Glomerular endothelial cell (primary cell): Measurements from ENCODE around the gene HERPUD1. TPM values are rescaled to one million over a fixed set of nuclear protein-coding genes. Genes with fewer than 3 reads are reported as not detected.
"Not testable (repeated sequence)": the region's sequence is repeated elsewhere in the genome, so short reads cannot be mapped to it uniquely, and the experiment has no call there.

ENCODE experiments used
- DNase-seq: peaks from one replicate; pipeline ENCODE4 v3.0.0-alpha.2; 2011; ENCODE audit warnings: low read depth, low spot score; ENCODE audit errors: extremely low read depth
- total RNA-seq: library from RNA; depleted of rRNA; stranded (reverse); fragments of >200 nt; gene quantifications from 2 replicates; pipeline ENCODE4 v1.2.3, GENCODE V29; 2015

The HERPUD1 gene
- total RNA-seq, 1 donor from 2014 or later, result 83.3 TPM

DNA sequence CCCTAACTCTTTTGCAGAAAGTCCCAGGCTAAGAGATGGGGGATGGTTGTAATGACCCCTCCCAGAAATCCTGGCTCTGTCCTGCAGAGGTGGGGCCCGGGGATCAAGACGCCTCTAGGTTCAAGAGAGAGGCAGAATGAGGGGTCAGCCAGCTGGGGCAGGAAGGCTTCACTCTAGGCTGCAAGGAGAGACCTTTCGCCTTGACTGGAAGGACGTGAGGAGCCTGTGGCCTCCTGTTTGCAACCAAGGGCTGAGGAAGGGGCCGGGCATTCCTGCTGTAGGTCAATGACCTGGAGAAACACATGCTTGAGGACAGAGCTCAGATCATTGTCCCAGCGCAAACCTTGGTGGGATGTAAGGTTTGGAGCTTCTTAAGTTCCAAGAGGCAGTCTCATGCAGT, 21.1 kb downstream of the HERPUD1 start:
- no peak for DNase-seq

DNA sequence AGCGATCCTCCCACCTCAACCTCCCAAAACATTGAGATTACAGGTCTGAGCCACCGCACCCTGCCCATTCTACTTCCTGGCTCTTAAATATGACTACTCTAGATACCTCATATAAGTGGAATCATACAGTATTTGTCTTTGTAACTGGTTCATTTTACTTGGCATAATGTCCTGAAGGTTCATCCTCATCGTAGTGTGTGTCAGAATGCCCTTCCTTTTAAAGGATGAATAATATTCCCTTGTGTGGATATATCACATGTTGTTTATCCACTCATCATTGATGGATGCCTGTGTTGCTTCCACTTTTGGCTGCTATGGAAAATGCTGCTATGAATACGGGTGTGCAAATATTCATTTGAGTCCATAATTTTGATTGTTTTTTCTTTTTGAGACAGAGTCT, 24.1 kb downstream of the HERPUD1 start:
- DNase-seq, result no peak

DNA sequence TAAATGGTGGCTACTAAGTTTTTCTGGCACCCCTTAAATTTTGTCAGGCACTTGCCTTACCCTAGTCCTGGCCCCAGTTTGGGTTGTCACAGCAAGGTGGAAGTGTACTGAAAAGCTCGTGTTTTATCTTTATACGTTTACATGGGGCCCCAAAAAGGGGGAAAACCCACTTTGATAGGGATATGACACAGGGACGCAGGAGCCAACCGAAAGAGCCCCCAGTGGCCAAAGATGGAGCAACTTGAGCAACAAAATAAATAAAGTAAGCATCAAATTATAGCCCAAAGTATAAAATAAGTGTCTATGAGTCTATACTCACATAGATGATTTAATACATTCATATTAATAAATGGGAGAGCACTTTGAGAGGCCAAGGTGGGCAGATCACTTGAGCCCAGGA, 24.8 kb downstream of the HERPUD1 start:
- DNase-seq, result no peak

DNA sequence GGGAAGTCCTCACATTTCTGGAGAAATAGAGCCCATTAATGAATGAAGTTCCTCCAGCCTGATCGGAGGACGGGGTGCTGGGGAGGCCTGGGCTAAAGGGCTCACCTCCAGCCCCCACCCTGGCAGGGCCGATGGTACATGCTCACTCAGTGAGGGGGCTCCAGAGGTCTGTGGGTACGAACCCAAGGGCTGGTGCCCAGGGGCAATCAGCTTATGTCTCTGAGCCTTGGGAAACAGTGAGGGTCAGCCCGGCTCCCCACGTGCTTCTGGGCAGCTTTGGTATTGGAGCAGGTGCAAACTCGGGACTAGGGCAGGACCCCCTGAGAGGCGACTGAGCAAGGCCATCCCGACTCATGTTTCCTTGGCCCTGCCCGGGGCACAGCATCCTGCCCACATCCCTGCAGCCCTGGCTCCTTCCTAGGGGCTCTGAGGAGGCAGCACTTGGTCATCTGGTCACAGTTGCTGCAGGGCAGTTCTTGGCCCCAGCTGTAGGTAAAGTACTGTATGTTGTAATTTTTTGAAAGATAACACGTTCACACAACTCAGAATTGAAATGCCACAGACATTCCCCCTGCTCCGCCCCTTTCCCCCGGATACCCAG, 28.8 kb downstream of the HERPUD1 start:
- no peak for DNase-seq

DNA sequence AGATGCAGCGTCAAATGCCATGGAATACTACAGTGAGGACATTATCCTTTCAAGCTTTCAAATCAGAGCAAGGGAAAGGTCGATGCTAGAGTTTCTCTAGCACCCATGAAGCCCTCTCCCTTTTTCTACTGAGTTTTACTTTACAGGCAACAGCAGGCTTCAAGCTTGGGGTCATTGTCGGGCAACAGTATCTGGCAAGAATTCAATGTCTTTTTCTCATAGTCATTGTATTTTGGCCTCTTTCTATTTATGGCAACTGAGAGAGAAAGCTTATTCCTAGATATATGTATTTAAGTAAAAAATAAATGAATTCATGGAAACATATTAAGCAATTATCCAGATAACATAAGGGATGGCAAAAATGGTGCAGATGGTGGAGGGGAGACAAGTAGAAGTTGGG, 29.4 kb downstream of the HERPUD1 start:
- DNase-seq, result no peak

DNA sequence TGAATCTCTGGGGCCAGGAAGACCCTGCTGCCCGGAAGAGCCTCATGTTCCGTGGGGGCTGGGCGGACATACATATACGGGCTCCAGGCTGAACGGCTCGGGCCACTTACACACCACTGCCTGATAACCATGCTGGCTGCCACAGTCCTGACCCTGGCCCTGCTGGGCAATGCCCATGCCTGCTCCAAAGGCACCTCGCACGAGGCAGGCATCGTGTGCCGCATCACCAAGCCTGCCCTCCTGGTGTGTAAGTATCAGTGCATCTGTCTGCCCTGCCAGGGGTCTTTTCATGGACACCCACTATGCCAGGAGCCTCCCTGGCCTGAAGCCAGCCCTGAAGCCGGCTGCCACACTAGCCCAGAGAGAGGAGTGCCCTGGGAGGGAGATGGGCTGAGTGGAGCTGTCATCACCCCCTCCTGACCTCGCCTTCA, 29.9 kb downstream of the HERPUD1 start, which contains the start of gene CETP:
TSS of gene CETP (plus strand) at position 100 of the 431 bp plus-strand sequence. CDS start at position 130, 30 bp downstream.
- DNase-seq, result no peak

DNA sequence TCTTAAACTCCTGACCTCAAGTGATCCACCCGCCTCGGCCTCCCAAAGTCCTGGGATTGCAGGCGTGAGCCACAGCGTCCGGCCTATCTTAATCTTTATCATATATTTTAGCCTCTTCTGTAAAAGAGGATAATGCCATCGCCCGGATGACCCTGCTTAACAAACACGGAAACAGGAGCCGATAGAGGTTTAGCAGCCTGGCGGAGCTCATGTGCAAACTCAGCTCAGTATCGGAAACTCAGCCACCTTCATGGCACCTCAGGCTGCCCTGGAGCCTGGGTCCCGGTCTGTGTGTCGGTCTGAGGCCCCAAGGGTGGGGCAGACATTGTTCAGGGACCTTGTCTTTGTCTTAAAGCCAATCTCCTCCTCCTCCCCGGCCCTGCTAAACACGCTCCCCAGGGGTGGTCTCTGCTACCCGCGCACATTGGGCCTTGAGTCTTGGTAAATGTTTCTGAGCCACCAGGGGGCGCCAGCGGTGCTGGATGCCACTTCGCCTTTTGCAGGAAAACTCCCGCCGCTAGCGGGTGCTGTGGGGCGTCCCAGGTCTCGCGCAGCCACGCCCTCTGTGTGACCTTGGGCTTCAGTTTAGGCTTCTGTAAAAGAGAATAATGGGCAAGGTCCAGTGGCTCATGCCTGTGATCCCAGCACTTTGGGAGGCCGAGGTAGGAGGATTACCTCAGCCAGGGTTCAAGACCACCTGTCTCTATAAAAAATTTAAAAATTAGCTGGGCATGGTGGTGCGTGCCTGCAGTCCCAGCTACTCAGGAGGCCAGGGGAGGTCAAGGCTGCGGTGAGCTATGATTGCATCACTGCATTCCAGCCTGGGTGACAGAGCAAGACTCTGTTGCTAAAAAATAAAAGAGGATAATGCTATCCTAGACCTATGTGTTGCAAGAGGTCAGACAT, 32.6 kb downstream of the HERPUD1 start:
- no peak for DNase-seq

DNA sequence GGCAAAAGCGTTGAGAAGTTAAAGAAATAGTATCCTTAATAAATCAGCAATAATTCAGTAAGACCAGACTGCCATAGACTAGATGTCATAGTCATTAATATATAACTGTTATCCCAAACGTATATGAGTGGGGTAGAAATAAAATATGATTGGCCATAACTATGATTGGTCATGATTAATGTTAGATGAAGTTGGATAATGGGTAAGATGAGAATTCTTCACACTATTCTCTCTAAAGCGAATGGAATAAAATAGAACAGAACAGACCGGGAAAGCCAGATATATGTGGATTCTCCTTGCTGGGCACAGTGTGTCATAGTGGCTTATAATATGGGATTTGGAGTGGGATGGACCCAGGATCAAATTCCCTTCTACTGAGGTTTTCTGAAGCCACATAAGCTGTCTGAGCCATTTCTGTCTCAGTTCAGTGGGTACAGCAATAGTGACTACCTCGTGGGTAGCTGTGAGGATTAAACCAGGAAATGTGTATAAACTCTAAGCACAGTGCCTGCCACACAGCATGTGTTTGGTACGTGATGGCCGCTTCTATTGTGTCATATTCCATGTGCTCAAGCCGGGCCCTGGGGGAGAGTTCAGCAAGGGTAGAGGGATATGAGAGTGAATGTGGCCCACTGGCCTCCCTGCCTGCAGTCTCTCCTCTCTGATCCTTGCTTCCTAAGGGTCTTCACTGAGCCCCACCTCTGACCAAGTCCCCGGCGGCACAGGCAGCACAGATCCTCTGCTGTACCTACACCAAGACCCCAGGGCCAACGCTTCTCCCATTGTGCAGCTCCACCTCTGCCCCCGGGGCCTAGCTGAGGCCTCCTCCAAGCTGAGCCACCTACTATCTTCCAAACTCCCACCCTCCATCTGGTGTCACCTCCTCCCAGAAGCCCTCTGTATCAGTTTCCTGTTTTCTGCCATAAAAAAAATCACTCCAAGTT, 33.5 kb downstream of the HERPUD1 start:
- DNase-seq, result no peak

DNA sequence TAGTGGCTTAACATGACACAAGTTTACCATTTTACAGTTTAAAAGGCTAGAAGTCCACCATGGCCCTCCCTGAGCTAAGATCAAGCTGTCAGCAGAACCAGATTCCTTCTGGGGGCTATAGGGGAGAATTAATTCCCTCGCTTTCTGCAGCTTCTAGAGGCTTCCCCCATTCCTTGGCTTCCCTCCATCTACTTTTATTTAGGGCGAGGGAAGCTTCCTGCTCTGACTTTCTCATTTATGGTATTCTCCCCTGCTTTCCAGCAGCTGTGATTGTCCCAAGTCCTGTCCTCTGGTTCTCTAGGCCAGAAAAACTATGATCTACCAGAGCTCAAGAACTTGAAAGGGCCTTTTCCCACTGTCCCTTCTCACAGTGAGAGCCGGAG, 34.1 kb downstream of the HERPUD1 start:
- no peak for DNase-seq

DNA sequence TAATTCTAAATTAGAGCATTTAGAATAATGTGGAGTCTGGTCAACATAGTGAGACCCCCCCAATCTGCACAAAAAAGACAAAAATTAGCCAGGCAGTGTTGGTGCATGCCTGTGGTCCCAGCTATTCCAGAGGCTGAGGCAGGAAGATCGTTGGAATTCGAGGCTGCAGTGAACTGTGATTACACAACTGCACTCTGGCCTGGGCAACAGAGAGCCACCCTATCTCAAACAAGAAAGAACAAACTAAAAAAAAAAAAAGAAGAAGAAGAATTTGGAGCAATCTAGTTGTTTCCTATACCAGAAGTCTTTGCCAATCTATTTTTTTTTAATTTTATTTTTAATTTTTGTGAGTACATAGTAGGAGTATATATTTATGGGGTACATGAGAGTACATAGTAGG, 35.8 kb downstream of the HERPUD1 start:
- DNase-seq, result no peak

DNA sequence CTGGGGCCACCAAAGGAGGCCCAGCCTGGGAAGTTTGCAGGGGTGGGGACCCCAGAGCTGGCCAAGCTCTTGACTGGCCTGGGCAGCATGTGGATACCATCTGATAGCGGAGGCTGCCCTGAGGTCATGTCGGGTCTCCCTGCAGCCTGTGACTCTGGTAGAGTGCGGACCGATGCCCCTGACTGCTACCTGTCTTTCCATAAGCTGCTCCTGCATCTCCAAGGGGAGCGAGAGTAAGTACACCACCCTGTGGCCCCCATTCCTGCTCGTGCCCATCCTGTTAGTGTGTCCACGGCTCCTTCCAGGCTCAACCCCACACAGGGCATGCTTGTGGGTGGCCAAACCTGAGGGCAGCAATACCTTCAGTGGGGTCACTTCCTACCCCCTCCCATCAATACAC, 37.8 kb downstream of the HERPUD1 start:
- DNase-seq, result no peak

DNA sequence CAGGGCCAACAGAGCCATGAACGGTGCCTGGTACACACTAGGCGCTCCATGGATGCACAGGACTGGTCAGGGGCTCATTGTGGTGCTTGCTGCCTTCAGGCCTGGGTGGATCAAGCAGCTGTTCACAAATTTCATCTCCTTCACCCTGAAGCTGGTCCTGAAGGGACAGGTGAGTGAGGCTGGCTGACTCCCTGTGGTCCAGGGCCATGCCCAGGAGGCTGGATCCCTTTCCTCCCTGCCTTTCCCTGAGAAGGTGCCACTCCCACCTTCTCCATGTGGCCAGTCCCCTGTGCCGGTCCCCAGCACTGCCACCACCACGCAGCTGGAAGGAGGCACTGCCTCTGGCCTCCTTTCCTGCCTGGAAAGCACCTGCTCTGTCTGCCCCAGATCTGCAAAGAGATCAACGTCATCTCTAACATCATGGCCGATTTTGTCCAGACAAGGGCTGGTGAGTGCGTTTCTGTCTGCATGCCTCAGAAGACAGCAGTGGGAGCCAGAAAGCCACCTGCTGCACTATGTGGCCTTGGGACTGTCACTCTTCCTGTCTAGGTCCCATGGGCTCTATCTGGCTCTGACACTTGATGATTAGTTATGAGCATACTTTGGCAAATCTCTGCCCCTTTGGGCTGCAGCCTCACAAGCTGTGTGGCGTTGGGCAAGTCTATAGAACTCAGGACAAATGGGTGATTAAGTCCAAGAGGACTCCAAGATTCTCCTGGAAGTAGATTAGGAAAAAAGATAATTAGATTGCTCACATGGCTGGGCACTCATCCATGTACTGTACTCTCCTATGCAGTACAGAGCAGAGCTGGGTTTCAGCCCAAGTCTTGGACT, 39.2 kb downstream of the HERPUD1 start:
- DNase-seq, result no peak

DNA sequence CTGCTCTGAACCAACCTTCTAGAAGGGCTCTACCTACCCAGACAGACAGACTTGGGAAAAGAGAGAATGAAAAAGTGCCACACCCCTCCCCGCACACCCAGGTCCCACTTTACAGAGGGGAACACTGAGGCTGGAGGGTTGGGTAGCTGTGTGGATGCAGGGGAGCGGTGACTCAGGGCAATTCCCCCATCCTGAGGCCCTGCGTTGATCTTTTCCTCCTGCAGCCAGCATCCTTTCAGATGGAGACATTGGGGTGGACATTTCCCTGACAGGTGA, 39.8 kb downstream of the HERPUD1 start:
- no peak for DNase-seq

DNA sequence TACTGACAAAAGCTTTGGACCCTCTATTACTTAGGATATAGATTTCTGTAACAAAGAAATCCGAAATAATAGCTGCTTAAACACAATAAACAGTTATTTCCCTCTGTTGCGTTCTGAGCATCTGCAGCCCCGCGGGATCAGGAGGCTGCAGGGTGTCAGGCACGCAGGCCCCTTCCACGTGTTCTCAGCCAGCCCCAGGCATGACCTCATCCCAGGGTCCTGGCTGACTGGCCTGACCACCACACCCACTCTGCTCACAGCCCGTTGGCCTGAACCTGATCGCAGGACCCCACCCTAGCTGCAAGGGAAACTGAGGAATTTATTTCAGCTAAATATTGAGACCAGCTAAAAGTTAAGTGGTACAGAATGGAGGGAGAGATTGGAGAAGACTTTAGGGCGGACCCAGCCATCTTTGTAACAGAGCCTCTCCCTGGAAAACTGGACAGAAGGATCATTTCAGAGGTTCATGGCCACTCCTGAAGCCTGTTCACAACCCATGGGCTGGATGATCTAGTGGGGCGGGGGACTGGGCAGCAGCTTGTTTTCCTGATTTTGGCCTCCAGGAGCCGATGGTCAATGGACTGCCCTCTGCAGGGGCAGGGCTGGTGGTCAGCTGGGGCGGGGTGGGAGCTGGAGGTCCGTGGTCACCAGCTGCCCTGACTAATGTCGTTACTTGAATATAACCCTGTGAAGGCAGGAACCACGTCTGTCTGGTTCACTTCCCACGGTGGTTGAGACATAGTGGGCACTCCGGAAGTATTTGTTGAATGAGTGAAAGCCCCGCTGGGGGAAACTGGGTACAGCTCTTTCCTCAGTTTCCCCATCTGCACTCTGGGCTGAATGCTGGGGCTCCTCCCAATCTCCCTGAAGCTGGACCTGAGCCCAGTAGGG, 40.7 kb downstream of the HERPUD1 start:
- DNase-seq, result no peak

DNA sequence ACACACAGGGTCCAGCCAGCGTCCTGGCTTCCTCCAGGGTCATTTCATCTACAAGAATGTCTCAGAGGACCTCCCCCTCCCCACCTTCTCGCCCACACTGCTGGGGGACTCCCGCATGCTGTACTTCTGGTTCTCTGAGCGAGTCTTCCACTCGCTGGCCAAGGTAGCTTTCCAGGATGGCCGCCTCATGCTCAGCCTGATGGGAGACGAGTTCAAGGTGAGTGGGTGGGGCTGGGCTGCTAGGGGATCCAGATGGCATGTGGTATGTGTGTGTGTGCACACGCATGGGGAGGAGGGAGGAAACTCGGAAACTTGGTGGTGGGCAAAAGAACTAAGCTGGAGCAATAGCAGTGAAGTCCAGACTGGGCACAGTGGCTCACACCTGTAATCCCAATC, 41.4 kb downstream of the HERPUD1 start:
- DNase-seq, result no peak

DNA sequence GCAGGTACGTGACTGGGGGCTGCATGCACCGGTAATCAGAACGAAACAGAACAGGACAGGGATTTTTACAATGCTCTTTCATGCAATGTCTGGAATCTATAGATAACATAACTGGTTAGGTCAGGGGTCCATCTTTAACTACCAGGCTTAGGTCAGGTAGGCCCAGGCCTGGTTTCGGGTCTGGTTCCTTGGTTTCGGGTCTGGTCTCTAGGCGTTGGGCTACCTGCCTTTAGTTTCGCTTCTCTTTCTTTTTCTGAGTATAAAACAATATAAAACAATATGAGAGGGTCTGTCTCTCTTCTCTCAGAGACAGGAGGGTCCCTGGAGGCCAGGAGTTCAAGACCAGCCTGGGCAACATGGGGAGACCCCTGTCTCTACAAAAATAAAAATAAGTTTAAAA, 42.0 kb downstream of the HERPUD1 start:
- DNase-seq, result not testable (repeated sequence)

DNA sequence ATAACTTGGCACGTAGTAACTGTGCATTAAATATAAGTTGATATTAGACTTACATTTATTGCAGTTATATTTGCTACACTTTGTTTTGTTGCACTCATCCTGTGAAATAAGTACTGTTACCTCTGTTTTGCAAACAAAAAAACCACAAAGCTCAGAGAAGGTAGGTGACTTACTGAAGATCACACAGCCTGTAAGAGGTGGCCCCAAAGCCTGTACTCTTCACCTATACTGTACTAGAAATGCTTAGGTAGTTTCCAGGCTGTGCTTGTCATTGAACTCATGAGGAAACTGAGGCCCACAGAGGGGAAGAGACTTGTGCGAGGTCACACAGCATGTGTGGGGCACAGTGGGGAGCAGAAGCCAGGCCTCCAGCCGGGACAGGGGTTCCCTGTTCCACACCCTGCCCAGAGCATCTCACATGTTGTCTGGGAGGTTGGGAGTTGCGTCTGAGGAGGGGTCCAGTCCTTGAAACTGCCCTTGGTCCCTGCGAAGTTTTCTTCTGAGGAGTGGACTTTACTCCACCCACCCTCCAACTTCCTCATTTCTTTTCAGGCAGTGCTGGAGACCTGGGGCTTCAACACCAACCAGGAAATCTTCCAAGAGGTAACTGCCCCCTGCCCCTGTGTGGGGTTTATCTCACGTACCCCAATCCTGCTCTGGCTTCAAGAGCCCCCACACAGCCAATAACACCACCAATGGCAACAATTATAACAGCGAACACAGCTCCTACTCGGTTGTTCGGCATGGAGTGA, 42.8 kb downstream of the HERPUD1 start:
- DNase-seq, result no peak

DNA sequence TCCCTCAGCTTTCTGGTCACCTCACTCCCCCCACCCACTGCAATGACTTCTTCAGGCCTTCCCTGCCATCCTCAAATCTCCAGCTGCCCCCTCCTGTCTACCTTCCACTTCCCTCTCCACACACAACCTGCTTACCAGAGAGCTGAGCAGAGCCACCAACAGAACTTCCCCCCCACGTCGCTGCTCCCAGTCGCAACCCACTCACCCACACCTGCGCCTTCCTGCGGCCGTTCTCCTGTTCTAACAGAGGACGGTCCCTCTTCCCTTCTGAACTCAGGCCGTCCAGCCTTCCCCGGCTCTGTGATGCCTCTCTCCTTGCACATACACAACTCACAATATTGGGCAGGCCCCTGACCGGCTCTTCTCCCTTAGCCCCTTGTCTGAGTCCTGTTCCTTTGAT, 43.8 kb downstream of the HERPUD1 start:
- no peak for DNase-seq

DNA sequence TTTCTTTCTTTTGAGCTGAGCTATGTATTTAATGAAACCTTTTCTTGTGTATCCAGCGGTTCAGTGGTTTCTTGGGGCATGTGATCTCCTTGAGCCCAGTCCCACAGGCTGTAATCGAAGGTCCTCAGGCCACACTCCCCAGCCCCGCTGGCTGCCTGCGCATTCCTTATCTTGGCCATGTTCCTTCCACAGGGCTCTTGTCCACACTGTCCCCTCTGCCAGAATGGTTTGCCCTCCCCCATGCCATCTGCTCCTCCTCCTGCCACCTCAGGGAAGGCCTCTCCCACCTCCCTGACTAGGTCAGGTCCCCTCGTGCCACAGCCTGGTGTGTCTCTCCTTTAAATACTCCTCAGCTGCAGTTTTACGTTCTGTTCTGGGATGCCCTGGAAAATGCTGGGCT, 45.3 kb downstream of the HERPUD1 start:
- no peak for DNase-seq
